Panc1 (cell line): Measurements from ENCODE around the gene GPX3. TPM values are rescaled to one million over a fixed set of nuclear protein-coding genes. Genes with fewer than 3 reads are reported as not detected.

Source experiments
- ATAC-seq: fragments of 200-7000 bp; cut with Tn5 transposase; 2 replicates; pipeline ENCODE4 v1.9.1; 2020; ENCODE audit warnings: mild to moderate bottlenecking, moderate library complexity
- BruUV-seq: library from RNA; stranded (reverse); fragments of 400-500 nt; replicated peaks from 2 replicates; lab custom pipeline; 2021; lab: Mats Ljungman, UMichigan
- CTCF ChIA-PET: fragments of 300-600 bp; sonication (Branson Sonifier 250); formaldehyde crosslinking; loops from one replicate; lab custom pipeline; 2022; ENCODE audit warnings: antibody characterized with exemption; lab: Charles Lee
- POLR2A ChIA-PET: fragments of 300-600 bp; sonication (Branson Sonifier 250); formaldehyde crosslinking; loops from one replicate; lab custom pipeline; 2022; ENCODE audit warnings: antibody characterized with exemption; lab: Charles Lee
- DNase-seq: peaks from one replicate; pipeline ENCODE4 v3.0.0-alpha.2; 2010; ENCODE audit warnings: low read depth, low spot score
- H3K27ac ChIP-seq: 2 replicates; pipeline ENCODE4 v1.5.1; 2011; ENCODE audit warnings: mild to moderate bottlenecking, low read length, inconsistent platforms
- H3K27me3 ChIP-seq: fragments of 200-500 bp; sonication (Bioruptor generic); 2 replicates; pipeline ENCODE4 v1.6.0; 2014; ENCODE audit warnings: low read length, inconsistent platforms; ENCODE audit not compliant: control insufficient read depth, insufficient read depth
- H3K36me3 ChIP-seq: fragments of 200-500 bp; sonication (Bioruptor generic); 2 replicates; pipeline ENCODE4 v1.5.1; 2014; ENCODE audit warnings: inconsistent platforms, mild to moderate bottlenecking, low read length, moderate library complexity; ENCODE audit not compliant: control insufficient read depth, insufficient read depth
- H3K4me1 ChIP-seq: 2 replicates; pipeline ENCODE4 v1.5.1; 2011; ENCODE audit warnings: inconsistent platforms, mild to moderate bottlenecking, low read length, moderate library complexity; ENCODE audit not compliant: control insufficient read depth, insufficient read depth
- H3K4me3 ChIP-seq, 2 experiments: 2 replicates each; pipeline ENCODE4 v1.5.1; 2011 to 2012; ENCODE audit warnings: low read depth in 2 of 2, low read length in 2 of 2, mild to moderate bottlenecking in 2 of 2, inconsistent platforms in 1 of 2, moderate library complexity in 1 of 2
- H3K9me3 ChIP-seq: fragments of 200-500 bp; sonication (Bioruptor generic); 2 replicates; pipeline ENCODE4 v1.5.1; 2014; ENCODE audit warnings: low read depth, mild to moderate bottlenecking, inconsistent platforms, low read length, moderate library complexity; ENCODE audit not compliant: control insufficient read depth, insufficient read depth
- CTCF ChIP-seq: fragments of 450-650 bp; IDR thresholded peaks from 2 replicates; pipeline ENCODE4 v1.5.1; 2017; ENCODE audit warnings: mild to moderate bottlenecking
- POLR2AphosphoS5 ChIP-seq: IDR thresholded peaks from 2 replicates; pipeline ENCODE4 v1.6.1; 2012; ENCODE audit warnings: mild to moderate bottlenecking, low read depth, low read length, moderate library complexity
- REST ChIP-seq, 2 experiments: IDR thresholded peaks; 2 replicates each; pipeline ENCODE4 v1.6.1; 2011 to 2012; ENCODE audit warnings: low read depth in 2 of 2, control low read depth in 1 of 2, low read length in 1 of 2, mild to moderate bottlenecking in 1 of 2, moderate library complexity in 1 of 2; ENCODE audit not compliant: insufficient read depth in 1 of 2
- SIN3A ChIP-seq: IDR thresholded peaks from 2 replicates; pipeline ENCODE4 v1.6.1; 2012; ENCODE audit warnings: low read depth, mild to moderate bottlenecking, low read length, moderate library complexity, borderline replicate concordance; ENCODE audit not compliant: insufficient read depth
- TCF7L2 ChIP-seq: IDR thresholded peaks from 2 replicates; pipeline ENCODE4 v1.6.1; 2011; ENCODE audit warnings: mild to moderate bottlenecking, low read depth, low read length, inconsistent platforms
- in situ Hi-C: cut with HindIII; loops from 2 replicates; pipeline ENCODE4 v1.10.0; 2016; ENCODE audit warnings: low sequenced_read_pairs, low pct_unique_long_range_greater_than_20kb
- intact Hi-C: fragments of 100-400 bp; cut with micrococcal nuclease; formaldehyde crosslinking; loops from one replicate; pipeline ENCODE4 v1.10.0; 2022; ENCODE audit not compliant: unreplicated experiment
- total RNA-seq: library from RNA; stranded (reverse); gene quantifications from one replicate; pipeline ENCODE4 v1.2.1, GENCODE V29; 2021; ENCODE audit not compliant: unreplicated experiment

GPX3 gene
- total RNA-seq, 1 experiment from 2014 or later, result 8.5 TPM

GRCh38 chr5:151074557-151074956 is 54.2 kb downstream of the GPX3 start:
- H3K4me3 ChIP-seq, result no peak overlapping the region
- in situ Hi-C loops, result no loop called here
- DNase-seq (no peak), ATAC-seq (no peak)
- TF ChIP-seq REST (IDR thresholded peaks at IDR 0.05; ENCODE audit: insufficient read depth in 1 of 2, low read depth in 2 of 2, low read length in 1 of 2) (no peak), TCF7L2 (no peak), CTCF (no peak), SIN3A (no peak), POLR2AphosphoS5 (no peak)
- H3K27me3 ChIP-seq, result no peaks in the 10 kb centered on the region
- no peak overlapping the region for H3K27ac ChIP-seq
- H3K9me3 ChIP-seq, result no peaks in the 10 kb centered on the region
- no peaks in the 10 kb centered on the region for H3K36me3 ChIP-seq
- H3K4me1 ChIP-seq, result no peaks in the 10 kb centered on the region; the same call in 1 of the 2 replicates
- ChIA-PET POLR2A (no interaction called here), CTCF (no interaction called here)
- no TSS peak for BruUV-seq
- intact Hi-C loops, result no loop called here

DNA sequence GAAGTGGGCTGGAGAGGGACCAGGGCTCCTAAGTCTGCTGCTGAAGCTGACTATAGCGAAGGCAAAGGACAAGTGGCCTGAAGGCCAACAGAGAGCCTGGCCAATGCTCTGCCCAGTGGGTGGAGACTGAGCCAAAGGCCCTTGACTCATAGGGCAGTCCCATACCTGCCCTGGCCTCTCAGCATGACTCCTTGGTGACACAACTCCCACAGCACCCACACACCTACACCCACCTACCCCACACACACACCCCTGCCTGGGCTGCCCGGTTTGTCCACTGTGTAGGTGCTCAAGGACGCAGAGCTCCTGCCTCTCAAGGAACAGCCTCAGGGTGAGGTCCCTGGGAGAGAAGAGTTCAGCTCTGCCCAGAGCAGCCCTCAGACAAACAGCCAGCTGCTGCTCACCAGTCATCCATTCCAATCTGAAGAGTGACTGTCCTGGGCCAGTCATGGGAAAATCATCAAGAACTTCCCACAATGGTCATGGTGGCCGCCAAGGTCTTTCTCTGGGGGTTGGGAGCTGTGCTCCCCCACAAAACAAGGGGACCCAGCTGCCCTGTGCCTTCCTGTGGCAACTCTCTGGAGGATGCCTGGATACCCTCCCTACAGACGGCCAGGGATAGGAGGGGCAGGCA is 55.4 kb downstream of the GPX3 start:
- peaks cover 5% of the 10 kb centered on the region; the same call in 1 of the 2 replicates for H3K4me1 ChIP-seq
- in situ Hi-C loops (no loop called here), intact Hi-C loops (no loop called here)
- H3K27me3 ChIP-seq, result no peaks in the 10 kb centered on the region
- no peaks in the 10 kb centered on the region for H3K36me3 ChIP-seq
- DNase-seq (no peak), ATAC-seq (peak; percentile 32; the same call in 1 of the 2 replicates)
- no peak overlapping the region for H3K4me3 ChIP-seq
- BruUV-seq, result no TSS peak
- ChIA-PET POLR2A (no interaction called here), CTCF (no interaction called here)
- H3K9me3 ChIP-seq, result no peaks in the 10 kb centered on the region
- TF ChIP-seq CTCF, result no peak
- TF ChIP-seq SIN3A, result no peak
- TF ChIP-seq TCF7L2, result no peak
- no peak for TF ChIP-seq REST (IDR thresholded peaks at IDR 0.05; ENCODE audit: insufficient read depth in 1 of 2, low read depth in 2 of 2, low read length in 1 of 2)
- no peak for TF ChIP-seq POLR2AphosphoS5
- H3K27ac ChIP-seq, result no peak overlapping the region
